ES-I3 (cell line): ENCODE measurements around the gene EVI2B.
"Not testable (repeated sequence)": the region's sequence is repeated elsewhere in the genome, so short reads cannot be mapped to it uniquely, and the experiment has no call there.

Experiments used
- H3K36me3 ChIP-seq: 2 replicates; pipeline ENCODE4 v1.6.1; 2013; ENCODE audit warnings: mild to moderate bottlenecking, low read length, control low read depth, moderate library complexity; ENCODE audit not compliant: insufficient read depth
- H3K4me1 ChIP-seq: 2 replicates; pipeline ENCODE4 v1.6.1; 2013; ENCODE audit warnings: mild to moderate bottlenecking, control low read depth, low read length; ENCODE audit not compliant: insufficient read depth
- H3K9ac ChIP-seq: 2 replicates; pipeline ENCODE4 v1.6.1; 2013; ENCODE audit warnings: low read depth, mild to moderate bottlenecking, low read length, moderate library complexity
- H3K9me3 ChIP-seq: 2 replicates; pipeline ENCODE4 v1.6.1; 2013; ENCODE audit warnings: mild to moderate bottlenecking, low read length, moderate library complexity; ENCODE audit not compliant: control insufficient read depth, insufficient read depth

EVI2B gene, protein sequence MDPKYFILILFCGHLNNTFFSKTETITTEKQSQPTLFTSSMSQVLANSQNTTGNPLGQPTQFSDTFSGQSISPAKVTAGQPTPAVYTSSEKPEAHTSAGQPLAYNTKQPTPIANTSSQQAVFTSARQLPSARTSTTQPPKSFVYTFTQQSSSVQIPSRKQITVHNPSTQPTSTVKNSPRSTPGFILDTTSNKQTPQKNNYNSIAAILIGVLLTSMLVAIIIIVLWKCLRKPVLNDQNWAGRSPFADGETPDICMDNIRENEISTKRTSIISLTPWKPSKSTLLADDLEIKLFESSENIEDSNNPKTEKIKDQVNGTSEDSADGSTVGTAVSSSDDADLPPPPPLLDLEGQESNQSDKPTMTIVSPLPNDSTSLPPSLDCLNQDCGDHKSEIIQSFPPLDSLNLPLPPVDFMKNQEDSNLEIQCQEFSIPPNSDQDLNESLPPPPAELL

DNA sequence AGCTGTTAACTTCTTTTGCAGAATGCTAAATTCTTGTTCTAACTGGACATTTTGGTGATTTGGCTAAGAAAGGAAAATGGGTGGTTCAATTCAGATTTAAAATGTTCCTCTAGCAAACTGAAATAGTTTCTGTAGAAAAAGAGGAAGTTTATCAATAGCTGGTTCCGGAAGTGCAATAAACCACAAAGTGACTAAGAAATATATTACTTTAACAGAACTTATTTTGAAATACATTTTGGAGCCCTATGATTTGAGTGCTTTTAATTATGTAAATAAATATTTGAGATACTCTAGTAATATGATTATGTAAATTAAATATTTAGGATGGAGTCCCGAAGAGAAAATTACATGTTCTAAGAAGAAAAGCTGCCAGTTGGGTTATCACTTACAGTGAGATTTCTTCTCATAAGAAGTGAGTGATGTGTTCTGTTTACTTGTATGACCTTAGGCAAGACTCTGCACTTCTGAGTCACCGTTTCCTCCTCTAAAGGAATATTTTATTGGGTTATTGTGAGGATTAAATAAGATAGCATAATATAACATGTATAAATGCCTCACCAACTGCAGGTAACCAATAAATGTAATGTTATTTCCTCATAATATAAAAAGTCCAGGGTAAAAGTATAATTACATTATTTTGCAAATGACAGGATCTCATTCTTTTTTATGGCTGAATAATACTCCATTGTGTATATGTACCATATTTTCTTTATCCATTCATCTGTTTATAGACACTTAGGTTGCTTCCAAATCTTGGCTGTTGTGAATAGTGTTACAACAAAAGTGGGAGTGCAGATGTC lies at the start of gene EVI2B:
Gene EVI2B (minus strand): TSS at position 73 of the 800 bp plus-strand sequence. CDS start 8,445 bp downstream, outside the sequence.
- no peaks in the 10 kb centered on the region for H3K36me3 ChIP-seq

DNA sequence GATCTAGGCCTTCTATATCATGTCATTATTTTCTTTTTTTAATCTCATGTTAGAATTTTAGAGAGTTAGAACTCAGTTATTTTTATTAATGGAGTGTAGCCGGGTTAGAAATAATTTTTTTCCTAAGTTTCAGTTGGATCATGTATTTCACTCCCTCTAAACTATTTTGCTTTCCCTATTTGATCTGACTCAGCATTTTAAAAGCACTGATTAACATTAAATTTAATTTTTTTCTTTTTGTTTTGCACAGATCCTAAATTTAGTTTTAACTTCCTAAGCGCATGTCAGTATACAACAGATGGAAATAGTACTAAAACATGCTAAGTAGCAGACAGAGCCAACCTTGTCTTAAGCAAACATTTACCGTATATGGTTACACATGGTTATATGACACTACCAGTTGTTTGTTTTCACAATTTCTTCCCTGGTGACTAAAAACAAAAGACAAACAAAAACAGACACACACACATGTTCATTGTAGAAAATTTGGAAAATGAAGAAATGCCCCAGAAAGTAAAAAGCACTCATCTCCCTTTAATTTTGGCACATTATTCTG lies 44.1 kb upstream of the EVI2B start:
- Histone ChIP-seq H3K9ac (no peak overlapping the region), H3K36me3 (no peaks in the 10 kb centered on the region; the same call in 1 of the 2 replicates), H3K9me3 (no peaks in the 10 kb centered on the region), H3K4me1 (no peaks in the 10 kb centered on the region)

More for the DNA sequence above, at the start of gene EVI2B:
- Histone ChIP-seq H3K9me3 (no peaks in the 10 kb centered on the region), H3K4me1 (peaks cover 10% of the 10 kb centered on the region; the same call in 1 of the 2 replicates), H3K9ac (no peak within 1 kb of the TSS)

DNA sequence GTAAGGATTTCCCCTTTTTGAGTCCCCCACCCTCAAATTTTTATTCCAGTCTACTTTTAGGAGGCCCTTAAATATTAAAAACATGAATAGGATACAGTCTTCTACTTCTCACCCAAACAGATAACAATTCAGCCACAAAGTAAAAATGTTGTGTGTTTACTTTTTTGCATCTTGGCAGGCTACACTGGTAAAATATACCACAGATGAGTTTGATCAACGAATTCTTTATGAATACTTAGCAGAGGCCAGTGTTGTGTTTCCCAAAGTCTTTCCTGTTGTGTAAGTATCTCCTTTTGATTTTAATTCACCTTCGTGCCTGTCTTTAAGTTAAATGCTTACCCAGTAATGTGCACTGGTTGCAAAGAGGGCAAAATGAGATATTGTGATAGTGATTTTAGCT lies 43.2 kb upstream of the EVI2B start:
- Histone ChIP-seq H3K9ac (no peak overlapping the region), H3K36me3 (no peaks in the 10 kb centered on the region; the same call in 1 of the 2 replicates), H3K4me1 (no peaks in the 10 kb centered on the region), H3K9me3 (no peaks in the 10 kb centered on the region)

DNA sequence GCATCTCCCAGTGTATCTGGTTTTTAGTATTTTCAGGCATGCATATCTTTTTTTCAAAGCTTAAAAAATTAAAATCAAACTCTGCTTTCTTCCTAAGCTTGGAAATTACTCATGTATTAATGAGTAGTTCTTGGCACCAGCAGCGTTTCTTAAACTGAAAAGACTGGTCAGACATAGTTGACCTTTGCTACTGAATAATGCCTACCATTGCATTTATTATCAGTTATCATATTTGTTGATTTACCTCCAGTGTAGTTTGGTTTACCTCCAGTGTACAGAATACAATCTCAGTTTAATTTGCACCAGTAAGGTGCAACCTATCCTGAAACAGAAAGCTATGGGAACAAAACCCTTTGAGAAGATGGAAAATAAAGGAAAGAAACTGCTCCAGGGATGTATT lies 42.1 kb upstream of the EVI2B start:
- Histone ChIP-seq H3K36me3 (no peaks in the 10 kb centered on the region; the same call in 1 of the 2 replicates), H3K9me3 (no peaks in the 10 kb centered on the region), H3K9ac (no peak overlapping the region), H3K4me1 (no peaks in the 10 kb centered on the region)

DNA sequence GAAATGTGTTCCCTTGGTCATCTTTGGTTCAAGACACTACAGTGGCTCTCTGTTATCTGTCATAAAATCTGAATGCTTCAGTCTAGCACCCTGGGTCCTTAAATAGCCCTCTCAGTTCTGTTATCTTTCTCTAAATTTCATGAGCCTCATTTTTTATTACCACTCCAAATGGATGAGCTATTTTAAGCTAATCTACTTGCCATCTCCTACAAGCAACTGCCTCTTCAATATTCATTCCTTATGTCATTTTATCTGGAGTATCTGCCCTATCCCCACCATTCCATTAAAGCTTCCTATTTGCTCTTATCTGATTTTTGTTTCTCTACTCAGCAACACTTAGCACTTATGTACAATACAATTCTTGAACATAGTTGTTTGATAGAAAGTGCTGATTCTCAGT lies 35.6 kb upstream of the EVI2B start:
- no peak overlapping the region for H3K9ac ChIP-seq
- H3K4me1 ChIP-seq: no peaks in the 10 kb centered on the region
- H3K9me3 ChIP-seq: no peaks in the 10 kb centered on the region
- H3K36me3 ChIP-seq: no peaks in the 10 kb centered on the region

DNA sequence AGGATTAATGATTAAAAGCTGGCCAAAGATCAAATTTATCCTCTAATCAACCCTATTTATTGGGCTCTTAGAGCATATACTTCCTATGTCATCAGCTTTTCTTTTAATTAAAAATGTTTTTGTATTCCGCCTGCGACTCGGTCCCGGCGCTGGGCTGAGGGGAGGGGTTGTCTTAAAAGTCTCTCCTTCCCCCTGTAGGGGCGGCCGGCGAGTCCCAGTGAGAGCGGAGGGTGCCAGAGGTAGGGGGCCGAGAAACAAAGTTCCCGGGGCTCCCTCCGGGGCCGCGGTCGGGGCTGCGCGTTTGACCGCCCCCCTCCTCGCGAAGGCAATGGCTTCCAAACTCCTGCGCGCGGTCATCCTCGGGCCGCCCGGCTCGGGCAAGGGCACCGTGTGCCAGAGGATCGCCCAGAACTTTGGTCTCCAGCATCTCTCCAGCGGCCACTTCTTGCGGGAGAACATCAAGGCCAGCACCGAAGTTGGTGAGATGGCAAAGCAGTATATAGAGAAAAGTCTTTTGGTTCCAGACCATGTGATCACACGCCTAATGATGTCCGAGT lies 31.4 kb upstream of the EVI2B start:
- not testable (repeated sequence) for H3K9ac ChIP-seq, H3K9me3 ChIP-seq, H3K4me1 ChIP-seq, H3K36me3 ChIP-seq

DNA sequence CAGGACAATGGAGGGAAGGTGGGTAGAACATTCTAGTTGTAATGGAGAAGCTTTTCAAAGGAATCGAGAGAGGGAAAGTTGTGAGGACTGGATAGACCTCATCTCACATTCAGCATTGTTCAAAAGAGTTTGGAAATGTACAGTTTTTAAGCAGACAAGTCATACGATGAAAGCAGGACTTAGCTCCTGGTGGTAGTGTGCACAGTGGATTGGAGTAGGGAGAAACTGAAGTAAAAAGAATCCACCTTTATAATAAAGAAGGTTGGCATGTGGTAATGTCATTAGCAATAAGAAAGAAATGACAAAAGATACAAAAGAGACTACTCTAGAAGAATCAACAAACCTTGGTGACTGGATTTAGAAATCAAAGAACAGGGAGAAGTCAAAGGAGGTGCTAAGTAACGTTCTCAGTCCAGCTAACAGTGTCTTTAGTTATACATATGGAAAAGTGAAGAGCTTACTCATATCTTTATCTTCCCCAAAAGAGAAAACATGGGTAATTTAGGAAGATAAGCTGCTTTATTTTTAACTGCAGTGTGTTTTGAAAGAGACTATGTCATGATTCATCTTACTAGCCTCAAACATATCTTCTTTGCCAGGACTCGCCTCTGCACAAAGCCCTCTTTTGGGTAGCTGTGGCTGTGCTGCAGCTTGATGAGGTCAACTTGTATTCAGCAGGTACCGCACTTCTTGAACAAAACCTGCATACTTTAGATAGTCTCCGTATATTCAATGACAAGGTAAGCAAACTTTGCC lies 26.2 kb upstream of the EVI2B start:
- Histone ChIP-seq H3K9ac (no peak overlapping the region), H3K9me3 (no peaks in the 10 kb centered on the region), H3K36me3 (no peaks in the 10 kb centered on the region), H3K4me1 (peaks cover 6% of the 10 kb centered on the region; the same call in 1 of the 2 replicates)

DNA sequence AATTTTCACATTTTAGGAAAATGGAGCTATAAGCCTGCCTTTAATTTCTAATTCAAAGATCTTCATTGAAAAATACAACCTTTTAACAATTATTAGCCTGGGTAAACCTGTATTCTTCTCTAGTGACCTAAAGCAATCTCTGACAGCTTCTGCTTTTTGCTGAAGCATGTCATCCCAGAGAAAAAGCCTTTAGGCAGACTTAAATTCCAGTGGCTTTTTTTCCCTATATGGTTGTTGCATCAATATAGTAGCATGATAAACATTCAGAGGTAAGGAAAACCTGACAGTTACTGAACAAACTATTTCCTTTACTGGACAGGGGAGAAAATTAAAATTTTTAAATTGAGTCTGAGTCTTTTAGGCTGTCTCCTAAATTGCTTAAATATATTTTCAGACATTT lies 15.4 kb upstream of the EVI2B start:
- Histone ChIP-seq H3K4me1 (peaks cover 10% of the 10 kb centered on the region; the same call in 1 of the 2 replicates), H3K36me3 (no peaks in the 10 kb centered on the region), H3K9me3 (no peaks in the 10 kb centered on the region), H3K9ac (no peak overlapping the region)

DNA sequence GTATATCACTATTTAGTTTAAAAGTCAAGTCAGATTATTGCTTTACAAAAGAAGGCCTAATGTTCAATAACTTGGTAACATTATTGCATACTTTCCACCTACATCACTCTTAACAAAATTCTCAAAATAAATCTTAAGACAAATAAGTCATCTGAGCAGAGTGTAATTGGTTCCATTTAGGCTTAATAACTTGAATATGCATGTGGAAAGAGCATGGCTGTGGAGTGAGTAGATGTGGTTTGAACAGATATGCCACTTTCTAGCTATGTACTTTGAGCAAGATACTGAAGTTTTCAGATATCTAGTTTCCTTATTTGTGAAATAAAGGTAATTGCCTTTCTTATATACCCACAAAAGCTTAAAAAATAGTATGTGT lies 14.3 kb upstream of the EVI2B start:
- peaks cover 10% of the 10 kb centered on the region; the same call in 1 of the 2 replicates for H3K4me1 ChIP-seq
- H3K36me3 ChIP-seq: no peaks in the 10 kb centered on the region
- H3K9ac ChIP-seq: no peak overlapping the region
- no peaks in the 10 kb centered on the region for H3K9me3 ChIP-seq

DNA sequence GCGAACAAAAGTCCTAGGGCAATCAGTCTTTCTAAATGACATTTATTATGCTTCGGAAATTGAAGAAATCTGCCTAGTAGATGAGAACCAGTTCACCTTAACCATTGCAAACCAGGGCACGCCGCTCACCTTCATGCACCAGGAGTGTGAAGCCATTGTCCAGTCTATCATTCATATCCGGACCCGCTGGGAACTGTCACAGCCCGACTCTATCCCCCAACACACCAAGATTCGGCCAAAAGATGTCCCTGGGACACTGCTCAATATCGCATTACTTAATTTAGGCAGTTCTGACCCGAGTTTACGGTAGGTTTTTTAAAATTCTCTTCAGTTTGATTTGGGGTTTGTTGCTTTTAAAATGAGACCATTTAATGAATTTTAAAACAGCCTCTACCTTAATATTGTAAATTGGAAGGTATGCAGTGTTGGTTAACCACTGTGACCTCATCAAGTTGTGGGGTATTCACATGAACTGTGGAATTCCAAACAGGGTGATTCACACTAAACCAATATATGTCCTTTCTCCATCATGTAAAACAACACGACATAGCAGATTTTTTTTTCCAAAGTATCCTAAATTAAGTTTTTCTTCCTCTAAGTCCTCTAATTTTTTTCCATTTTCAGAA lies 13.8 kb upstream of the EVI2B start:
- Histone ChIP-seq H3K9me3 (no peaks in the 10 kb centered on the region), H3K9ac (no peak overlapping the region), H3K36me3 (no peaks in the 10 kb centered on the region), H3K4me1 (peaks cover 10% of the 10 kb centered on the region; the same call in 1 of the 2 replicates)

DNA sequence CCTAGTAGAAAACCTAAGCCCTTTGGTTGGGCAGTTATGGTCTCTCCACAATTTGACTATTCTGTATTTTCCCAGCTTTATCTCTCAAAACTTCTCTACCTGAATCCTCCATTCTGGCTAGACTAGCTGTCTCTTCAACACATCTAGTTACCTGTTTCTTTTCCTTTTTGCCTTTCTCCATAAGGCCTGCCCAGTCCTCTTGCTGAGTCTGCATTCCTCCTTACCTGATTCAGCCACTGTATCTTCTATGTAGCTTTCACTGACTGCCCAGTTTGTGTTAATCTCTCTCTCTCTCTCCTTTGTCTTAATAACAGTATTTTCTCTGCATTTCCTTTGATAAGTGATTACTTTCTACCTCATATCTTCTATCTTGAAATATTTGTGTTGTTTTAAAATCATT lies 9.7 kb upstream of the EVI2B start:
- H3K9ac ChIP-seq: no peak overlapping the region
- no peaks in the 10 kb centered on the region for H3K9me3 ChIP-seq
- peaks cover 12% of the 10 kb centered on the region for H3K4me1 ChIP-seq
- no peaks in the 10 kb centered on the region for H3K36me3 ChIP-seq

DNA sequence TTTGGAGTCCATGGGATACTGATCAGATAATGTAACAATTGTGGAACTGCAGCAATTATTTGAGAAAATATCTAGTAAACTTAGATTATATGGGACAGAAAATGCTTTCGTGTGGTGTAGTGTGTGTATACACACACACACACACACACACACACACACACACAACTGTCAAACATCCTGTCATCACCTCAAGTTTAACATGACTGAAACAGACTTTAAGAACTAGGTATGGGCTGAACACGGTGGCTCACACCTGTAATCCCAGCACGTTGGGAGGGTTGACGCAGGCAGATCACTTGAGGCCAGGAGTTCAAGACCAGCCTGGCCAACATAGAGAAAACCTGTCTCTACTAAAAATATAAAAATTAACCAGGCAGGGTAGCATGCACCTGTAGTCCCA lies 8.1 kb upstream of the EVI2B start:
- no peaks in the 10 kb centered on the region for H3K9me3 ChIP-seq
- no peaks in the 10 kb centered on the region for H3K36me3 ChIP-seq
- H3K9ac ChIP-seq: no peak overlapping the region
- peaks cover 10% of the 10 kb centered on the region; the same call in 1 of the 2 replicates for H3K4me1 ChIP-seq

DNA sequence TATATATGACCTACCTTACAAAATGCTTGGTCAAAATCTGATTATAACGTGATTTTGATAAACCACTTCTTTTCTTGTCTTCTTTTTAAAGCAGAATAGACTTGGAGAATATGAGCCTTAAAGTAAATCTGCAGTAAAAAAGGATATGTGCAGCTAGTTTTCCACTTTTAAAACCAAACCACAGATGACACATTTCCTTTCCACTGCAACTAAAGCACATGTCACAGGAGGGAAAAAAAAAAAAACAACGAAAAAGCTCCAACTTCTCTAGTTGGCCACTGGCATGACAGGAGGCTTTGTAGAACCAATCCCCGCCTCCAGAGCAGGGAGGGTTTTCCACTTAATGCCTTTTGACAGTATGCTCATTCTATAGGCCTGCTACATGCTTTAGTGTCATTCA lies 7.6 kb upstream of the EVI2B start, which contains the start of gene EVI2A:
Gene EVI2A (minus strand): TSS at position 142 of the 400 bp plus-strand sequence. CDS start 2,609 bp downstream, outside the sequence.
- Histone ChIP-seq H3K9me3 (no peaks in the 10 kb centered on the region), H3K36me3 (no peaks in the 10 kb centered on the region), H3K4me1 (peaks cover 10% of the 10 kb centered on the region; the same call in 1 of the 2 replicates), H3K9ac (no peak within 1 kb of the TSS)
